Measurements from ENCODE around the gene EPHX1.

EPHX1 gene

GRCh38 chr1:225769687-225770086, 40.2 kb upstream of the EPHX1 start:
- Histone ChIP-seq H3K9me3 (ENCODE audit: insufficient read depth, low read depth, low read length) (no peaks in the 10 kb centered on the region), H3K36me3 (ENCODE audit: insufficient read depth, low read length) (no peaks in the 10 kb centered on the region), H3K4me2 (ENCODE audit: low read depth, low read length, poor library complexity, severe bottlenecking) (no peak overlapping the region), H3F3A (ENCODE audit: low read depth) (no peaks in the 10 kb centered on the region), H3K4me1 (ENCODE audit: insufficient read depth, low read length, poor library complexity, severe bottlenecking) (peaks cover 37% of the 10 kb centered on the region), H3K9ac (ENCODE audit: low read depth, low read length, poor library complexity, severe bottlenecking) (no peak overlapping the region), H2AFZ (ENCODE audit: low read length) (no peak overlapping the region), H3K27me3 (ENCODE audit: insufficient read depth, low read length, poor library complexity, severe bottlenecking) (no peaks in the 10 kb centered on the region), H3K79me2 (ENCODE audit: insufficient read depth, low read length) (no peaks in the 10 kb centered on the region), H3K4me3 (ENCODE audit: low read length, poor library complexity, severe bottlenecking) (no peak overlapping the region), H4K20me1 (ENCODE audit: insufficient read depth, low read length, poor library complexity, severe bottlenecking) (no peaks in the 10 kb centered on the region), H3K9me2 (replicated peaks; ENCODE audit: low read depth, low read length) (no peaks in the 10 kb centered on the region)
- TF ChIP-seq EZH2phosphoT487 (IDR thresholded peaks at IDR 0.05; ENCODE audit: borderline replicate concordance) (no peak), CTCF (conservative IDR thresholded peaks at IDR 0.05; ENCODE audit: low read length) (no peak)

- Histone ChIP-seq H3K9me3 (ENCODE audit: insufficient read depth, low read depth, low read length) (no peaks in the 10 kb centered on the region), H4K20me1 (ENCODE audit: insufficient read depth, low read length, poor library complexity, severe bottlenecking) (no peaks in the 10 kb centered on the region), H3K79me2 (ENCODE audit: insufficient read depth, low read length) (peaks cover 1% of the 10 kb centered on the region), H3K27me3 (ENCODE audit: insufficient read depth, low read length, poor library complexity, severe bottlenecking) (no peaks in the 10 kb centered on the region), H3K9me2 (replicated peaks; ENCODE audit: low read depth, low read length) (no peaks in the 10 kb centered on the region), H3K36me3 (ENCODE audit: insufficient read depth, low read length) (no peaks in the 10 kb centered on the region), H3F3A (ENCODE audit: low read depth) (no peaks in the 10 kb centered on the region), H3K9ac (ENCODE audit: low read depth, low read length, poor library complexity, severe bottlenecking) (no peak overlapping the region), H2AFZ (ENCODE audit: low read length) (no peak overlapping the region), H3K4me2 (ENCODE audit: low read depth, low read length, poor library complexity, severe bottlenecking) (no peak overlapping the region), H3K4me3 (ENCODE audit: low read length, poor library complexity, severe bottlenecking) (no peak overlapping the region), H3K4me1 (ENCODE audit: insufficient read depth, low read length, poor library complexity, severe bottlenecking) (peaks cover 37% of the 10 kb centered on the region)
- TF ChIP-seq CTCF (conservative IDR thresholded peaks at IDR 0.05; ENCODE audit: low read length) = no peak
- no peak for TF ChIP-seq EZH2phosphoT487 (IDR thresholded peaks at IDR 0.05; ENCODE audit: borderline replicate concordance)
These were observed 39.2 kb upstream of the EPHX1 start for GRCh38 chr1:225770561-225771248.

GRCh38 chr1:225771661-225772322, 38.1 kb upstream of the EPHX1 start:
- no peak overlapping the region for H3K4me3 ChIP-seq (ENCODE audit: low read length, poor library complexity, severe bottlenecking)
- no peak overlapping the region for H3K9ac ChIP-seq (ENCODE audit: low read depth, low read length, poor library complexity, severe bottlenecking)
- peaks cover 45% of the 10 kb centered on the region for H3K4me1 ChIP-seq (ENCODE audit: insufficient read depth, low read length, poor library complexity, severe bottlenecking)
- no peaks in the 10 kb centered on the region for H3K9me3 ChIP-seq (ENCODE audit: insufficient read depth, low read depth, low read length)
- TF ChIP-seq EZH2phosphoT487 (IDR thresholded peaks at IDR 0.05; ENCODE audit: borderline replicate concordance) = no peak
- no peak for TF ChIP-seq CTCF (conservative IDR thresholded peaks at IDR 0.05; ENCODE audit: low read length)
- no peaks in the 10 kb centered on the region for H3K9me2 ChIP-seq (replicated peaks; ENCODE audit: low read depth, low read length)
- no peaks in the 10 kb centered on the region for H3K27me3 ChIP-seq (ENCODE audit: insufficient read depth, low read length, poor library complexity, severe bottlenecking)
- peak overlapping the region; percentile 40 for H3K4me2 ChIP-seq (ENCODE audit: low read depth, low read length, poor library complexity, severe bottlenecking)
- H3F3A ChIP-seq (ENCODE audit: low read depth) = no peaks in the 10 kb centered on the region
- H3K36me3 ChIP-seq (ENCODE audit: insufficient read depth, low read length) = no peaks in the 10 kb centered on the region
- peak overlapping the region; percentile 91 for H2AFZ ChIP-seq (ENCODE audit: low read length)
- H4K20me1 ChIP-seq (ENCODE audit: insufficient read depth, low read length, poor library complexity, severe bottlenecking) = no peaks in the 10 kb centered on the region
- peaks cover 12% of the 10 kb centered on the region for H3K79me2 ChIP-seq (ENCODE audit: insufficient read depth, low read length)
